Stimulated activated CD8-positive, alpha-beta memory T cell treated with anti-CD3 and anti-CD28 coated beads, Interleukin-4, amount 100 ng/mL, for 1 hour (primary cell): ENCODE results near the gene GJB1.

Experiments
- DNase-seq, 2 donors: peaks; one replicate each; pipeline ENCODE4 v3.0.0-alpha.2; 2020; ENCODE audit warnings: low read depth in 2 of 2, low spot score in 1 of 2

The GJB1 gene

DNA sequence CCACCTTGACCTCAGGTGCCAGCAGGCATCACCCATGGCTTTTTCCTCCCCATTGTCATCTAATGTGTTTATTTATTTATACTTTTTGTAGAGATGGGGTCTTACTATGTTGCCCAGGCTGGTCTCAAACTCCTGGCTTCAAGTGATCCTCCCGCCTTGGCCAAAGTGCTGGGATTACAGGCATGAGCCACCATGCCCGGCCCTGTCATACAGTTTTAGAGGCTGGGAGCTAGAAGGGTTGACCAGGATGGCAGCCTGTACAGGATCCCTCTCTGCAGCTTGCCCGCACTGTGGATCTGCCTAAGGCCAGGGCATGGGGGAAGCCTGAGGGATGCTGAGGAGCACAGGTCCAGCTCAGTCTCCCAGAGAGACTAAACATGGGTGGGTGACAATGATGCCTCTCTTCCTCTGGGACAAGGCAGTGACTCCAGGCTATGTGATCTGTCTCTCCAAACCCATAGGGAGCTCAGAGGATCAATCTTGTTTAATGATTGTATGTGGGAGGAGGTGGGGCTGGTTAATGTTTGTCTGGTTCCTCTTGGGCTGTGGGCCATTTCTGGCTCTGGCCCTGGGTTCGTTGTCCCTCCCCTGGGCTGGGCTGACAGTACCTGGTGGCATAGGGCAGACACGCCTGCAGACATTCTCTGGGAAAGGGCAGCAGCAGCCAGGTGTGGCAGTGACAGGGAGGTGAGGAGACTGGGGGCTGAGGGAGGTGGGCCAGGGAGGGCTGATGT lies 8.3 kb upstream of the GJB1 start:
- DNase-seq, result no peak

DNA sequence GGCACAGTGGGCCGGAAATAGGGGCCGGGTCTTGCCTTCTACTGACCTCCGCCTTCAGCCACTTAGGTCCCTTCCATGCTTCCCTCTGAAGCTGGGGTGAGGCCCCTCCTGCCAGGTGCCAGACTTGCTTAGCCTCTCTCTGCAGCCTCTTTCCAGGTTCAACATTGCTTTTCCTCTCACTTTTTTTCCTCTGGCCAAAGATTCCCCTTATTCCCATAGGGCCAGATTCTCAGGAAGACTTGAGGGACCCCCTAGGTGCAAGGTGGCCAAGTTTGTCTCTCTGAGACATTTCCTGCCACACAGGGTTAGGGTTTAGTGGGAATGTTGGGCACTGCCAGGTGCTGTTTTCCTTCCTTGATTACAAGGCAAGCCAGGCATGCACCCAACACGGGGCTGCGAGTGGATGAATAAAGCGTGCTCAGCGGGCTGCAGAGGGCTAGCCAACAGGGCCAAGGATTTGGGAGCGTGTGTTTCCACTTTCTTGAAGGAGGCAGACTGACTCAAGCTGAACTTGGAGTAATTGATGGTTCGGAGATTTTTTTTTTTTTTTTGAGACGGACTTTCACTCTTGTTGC lies 7.6 kb upstream of the GJB1 start:
- DNase-seq, result no peak

DNA sequence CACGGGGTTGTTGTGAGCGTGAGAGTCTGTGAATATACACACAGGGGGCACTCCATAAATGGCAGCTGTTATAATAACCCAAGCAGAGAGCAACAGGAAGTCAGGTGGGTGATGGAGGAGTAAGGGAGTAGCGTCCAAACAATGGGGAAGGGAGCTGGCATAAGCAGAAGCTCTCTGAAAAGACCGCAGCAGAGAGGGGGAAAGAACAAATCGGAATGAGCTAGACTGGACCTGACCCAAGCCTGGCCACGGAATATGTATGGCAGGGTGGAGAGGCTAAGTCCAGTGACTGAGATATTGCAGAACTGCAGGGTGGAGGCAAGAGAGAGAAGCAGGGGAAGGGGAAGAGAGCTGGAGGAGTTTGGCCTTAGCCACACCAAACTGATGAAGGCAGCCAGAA lies 6.5 kb upstream of the GJB1 start:
- no peak for DNase-seq

DNA sequence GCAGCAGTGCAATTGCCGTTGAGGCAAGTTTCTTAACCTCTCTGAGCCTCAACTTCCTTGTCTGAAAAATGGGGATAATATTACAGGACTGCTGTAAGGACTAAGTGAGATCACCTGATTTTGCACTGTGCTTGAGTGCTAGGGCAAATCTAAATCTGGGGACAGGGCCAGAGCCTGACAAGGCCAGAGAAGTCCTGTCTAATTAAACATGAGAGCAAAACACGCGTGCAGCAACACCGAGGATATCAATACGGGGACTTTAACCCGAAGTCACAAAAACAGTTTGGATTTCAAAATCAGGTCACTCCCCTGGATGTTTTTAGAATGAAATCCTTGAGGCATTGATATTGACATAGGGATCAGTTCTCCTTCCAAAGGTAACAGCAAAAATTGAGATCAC lies 5.7 kb upstream of the GJB1 start:
- no peak for DNase-seq

DNA sequence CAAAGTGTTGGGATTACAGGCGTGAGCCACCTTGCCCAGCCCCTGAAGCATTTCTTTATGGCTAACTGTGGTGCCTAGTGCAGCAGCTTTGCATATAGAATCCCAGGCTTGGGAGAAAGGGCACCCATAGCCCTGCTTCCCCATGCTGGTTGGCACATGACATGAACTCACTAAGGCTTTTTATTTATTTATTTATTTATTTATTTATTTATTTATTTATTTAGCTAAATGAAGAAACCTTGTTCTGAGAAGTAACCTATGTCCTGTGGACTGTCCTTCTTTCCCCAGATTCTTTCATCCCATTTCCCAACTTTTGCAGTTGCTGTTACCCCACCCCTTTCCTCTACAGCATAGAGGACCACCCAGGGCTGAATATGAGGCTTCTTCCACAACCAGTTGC lies 1.9 kb upstream of the GJB1 start:
- no peak for DNase-seq

DNA sequence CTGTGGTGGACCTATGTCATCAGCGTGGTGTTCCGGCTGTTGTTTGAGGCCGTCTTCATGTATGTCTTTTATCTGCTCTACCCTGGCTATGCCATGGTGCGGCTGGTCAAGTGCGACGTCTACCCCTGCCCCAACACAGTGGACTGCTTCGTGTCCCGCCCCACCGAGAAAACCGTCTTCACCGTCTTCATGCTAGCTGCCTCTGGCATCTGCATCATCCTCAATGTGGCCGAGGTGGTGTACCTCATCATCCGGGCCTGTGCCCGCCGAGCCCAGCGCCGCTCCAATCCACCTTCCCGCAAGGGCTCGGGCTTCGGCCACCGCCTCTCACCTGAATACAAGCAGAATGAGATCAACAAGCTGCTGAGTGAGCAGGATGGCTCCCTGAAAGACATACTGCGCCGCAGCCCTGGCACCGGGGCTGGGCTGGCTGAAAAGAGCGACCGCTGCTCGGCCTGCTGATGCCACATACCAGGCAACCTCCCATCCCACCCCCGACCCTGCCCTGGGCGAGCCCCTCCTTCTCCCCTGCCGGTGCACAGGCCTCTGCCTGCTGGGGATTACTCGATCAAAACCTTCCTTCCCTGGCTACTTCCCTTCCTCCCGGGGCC lies 1.2 kb downstream of the GJB1 start:
- DNase-seq, result no peak

DNA sequence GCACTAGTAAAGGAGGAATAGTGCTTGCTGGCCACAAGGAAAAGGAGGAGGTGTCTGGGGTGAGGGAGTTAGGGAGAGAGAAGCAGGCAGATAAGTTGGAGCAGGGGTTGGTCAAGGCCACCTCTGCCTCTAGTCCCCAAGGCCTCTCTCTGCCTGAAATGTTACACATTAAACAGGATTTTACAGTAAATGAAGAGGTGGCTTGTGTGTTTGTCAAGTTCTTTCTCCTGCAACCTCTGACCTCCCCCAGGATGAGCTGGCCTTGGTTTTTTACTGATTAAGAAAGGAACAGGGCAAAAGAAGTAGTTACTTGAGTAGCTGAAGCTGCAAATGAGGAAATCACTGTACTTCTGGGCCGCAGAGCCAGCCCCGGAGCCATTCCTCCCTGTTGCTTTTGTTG lies 2.0 kb downstream of the GJB1 start:
- no peak for DNase-seq

DNA sequence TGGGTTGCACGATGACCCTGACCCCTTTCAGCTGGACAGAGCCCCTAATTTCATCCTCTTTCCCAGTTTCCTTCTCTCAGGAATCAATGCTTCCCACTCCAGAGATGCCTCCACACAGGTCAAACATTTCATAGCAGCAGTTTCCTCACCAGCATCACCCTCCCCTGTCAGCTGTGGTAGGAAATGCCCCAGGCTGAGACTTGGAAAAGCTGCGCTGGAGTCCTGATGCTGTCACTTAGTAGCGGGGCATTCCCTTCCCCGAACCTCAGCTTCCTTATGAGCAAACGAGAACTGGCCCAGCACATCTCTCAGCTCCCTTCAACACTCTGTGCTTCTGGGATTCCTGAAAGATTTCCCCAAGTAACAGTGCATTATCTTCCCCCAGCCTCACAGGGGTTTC lies 2.7 kb downstream of the GJB1 start:
- DNase-seq, result no peak

DNA sequence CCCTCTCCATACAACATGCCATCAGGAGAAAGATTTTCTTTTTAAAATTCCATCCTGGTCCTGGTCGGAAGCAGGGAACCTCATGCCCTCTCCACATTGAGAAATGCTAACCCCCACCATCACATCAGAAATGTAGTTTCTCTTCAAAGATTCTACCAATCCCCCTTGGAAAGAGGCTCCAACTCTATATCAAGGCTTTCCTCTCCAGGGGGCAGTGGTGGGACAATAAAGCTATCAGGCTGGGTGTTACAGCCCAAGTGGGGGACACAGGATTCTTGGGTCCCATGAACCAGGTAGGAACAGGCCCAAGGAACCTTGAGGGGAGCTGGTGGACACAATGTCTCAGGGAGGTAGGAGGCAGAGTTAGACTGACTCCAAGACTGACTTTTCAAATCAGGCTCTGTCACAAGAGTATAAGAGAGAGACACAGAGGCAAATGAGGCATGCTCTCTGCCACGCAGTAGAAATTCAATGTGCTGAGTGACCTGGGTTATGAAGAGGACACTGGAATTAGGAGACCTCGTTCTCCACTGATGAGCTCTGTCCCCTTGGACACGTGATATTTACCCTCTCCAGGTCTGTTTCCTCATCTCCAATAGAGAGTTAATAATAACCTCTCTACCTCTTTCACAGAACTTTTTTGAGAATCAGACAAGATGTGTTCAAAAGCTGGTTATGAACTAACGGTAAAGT lies 4.5 kb downstream of the GJB1 start:
- no peak for DNase-seq

DNA sequence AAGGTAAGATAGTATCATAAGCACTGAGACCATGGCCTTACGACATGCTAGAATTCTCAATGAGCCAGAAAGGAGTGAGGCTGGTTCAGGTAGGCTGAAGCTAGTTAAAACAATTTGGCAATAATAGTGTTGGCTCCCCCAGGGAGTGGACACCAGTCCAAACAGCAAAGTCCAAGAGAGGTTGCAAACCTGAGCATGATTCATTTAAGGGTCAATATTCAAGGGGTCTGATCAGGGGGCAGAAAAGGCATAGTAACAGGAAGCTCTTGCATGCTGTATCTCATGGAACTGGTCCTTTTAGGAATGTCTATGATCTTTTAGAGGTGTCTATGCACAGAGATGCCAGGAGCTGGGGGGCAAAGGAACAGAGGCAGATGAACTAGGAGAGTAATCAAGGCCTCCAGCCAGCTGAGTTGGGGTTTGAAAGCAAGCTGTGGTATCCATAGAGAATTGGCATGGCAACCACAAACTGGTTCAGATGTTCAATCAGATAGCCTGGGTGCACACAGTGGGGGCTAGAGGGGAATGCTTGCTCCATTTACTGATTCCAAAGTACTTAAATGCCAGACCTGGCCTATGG lies 5.1 kb downstream of the GJB1 start:
- DNase-seq, result no peak

DNA sequence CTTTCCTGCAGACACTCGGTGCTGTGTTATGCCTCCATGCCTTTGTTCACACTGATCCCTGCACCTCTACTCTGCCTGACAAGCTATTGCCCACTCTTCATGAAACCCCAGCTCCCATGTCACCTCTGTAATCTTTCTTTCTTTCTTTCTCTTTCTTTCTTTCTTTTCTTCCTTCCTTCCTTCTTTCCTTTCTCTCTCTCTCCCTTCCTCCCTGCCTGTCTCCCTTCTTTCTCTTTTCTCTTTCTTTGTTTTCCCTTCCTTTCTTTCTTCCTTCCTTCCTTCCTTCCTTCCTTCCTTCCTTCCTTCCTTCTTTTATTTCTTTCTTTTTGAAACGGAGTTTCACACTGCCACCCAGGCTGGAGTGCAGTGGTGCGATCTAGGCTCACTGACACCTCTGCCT lies 12.5 kb downstream of the GJB1 start:
- DNase-seq, result no peak

DNA sequence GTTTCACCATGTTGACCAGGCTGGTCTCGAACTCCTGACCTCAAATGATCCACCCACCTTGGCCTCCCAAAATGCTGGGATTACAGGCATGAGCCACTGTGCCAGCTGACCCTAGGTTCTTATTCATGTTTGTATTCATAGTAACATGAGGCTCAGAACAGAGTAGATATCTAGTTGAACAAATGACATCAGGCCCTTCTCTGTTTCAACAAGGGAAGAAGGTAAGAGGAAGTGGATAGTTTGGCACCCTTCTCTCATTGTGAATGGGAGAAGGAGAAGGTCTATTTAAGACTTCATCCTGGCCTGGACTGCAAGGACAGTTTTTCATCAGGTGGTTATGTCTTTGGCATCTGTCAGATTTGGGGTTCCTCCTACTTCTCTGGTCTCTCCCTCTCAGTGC lies 13.8 kb downstream of the GJB1 start:
- no peak for DNase-seq

DNA sequence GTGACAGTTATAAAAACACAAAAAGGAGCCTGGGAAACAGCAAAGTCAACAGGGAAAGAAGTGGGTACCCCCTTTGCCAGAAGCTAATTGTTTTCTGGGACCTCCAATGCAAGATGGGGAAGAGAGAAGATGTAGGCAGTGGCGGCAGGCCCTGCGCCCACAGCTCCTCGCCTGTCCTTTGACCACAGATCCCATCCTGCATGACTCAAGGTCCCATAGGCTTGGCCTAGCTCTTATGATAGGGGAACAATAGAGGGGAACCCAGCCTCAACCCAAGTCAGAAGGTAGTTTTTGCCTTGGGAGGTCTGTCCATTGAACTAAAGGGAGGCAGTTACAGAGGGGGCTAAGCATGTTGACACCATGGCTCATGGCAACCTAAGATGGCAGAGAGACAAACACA lies 16.8 kb downstream of the GJB1 start:
- DNase-seq, result no peak

DNA sequence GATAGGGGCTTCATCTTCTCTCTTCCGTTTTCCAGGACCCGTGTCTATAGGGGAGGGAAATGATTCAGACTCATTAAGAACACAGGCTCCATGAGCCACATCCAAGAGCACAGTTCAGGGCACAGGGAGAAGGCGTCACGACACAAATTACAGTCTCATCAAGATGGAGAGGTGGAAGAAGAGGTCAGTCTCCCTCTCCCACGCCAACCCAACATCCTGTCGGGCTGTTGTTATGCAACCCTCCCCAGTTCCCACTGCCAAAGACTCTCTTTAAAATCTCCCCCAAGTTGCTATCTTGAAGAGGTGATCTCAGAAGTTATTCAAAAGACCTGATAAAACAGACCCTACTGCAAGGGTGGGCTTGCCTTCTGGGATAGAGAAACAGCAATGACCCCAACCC lies 18.3 kb downstream of the GJB1 start:
- no peak for DNase-seq

DNA sequence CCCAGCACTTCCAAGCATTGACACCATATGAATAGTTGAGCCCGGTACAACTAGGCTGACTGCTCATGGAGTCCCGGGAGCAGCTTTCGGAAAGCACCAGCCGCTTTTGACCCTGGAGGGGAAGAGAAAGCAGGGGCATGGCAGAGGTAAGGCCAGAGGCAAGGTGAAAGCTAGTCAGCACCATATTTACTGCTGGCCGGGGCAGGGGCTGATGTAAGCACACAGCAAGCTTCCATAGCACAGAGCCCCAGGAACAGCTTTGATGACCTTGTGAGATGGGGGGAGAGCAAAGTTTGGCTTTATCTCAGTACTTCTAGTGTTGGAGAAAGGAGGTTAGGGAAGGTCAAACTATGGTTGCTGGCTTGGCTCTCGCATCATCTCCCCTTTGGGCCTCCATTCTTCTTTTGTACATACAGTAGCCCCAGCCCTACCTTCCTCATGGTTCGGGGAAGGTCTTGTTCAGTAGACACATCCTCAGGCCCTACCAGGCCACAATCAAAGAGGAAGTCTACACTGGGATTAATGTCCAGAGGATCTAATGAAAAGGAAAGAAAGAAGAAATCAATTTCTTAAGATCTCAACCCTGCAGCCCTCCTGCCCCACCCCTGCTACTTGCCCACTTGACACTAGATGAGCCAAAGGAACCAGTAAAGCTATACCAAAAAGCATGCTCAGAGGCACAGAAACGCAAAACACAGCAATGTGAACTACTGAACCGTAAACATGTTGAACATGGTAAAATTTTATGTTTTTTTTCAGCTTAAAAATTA lies 21.5 kb downstream of the GJB1 start:
- DNase-seq, result no peak

DNA sequence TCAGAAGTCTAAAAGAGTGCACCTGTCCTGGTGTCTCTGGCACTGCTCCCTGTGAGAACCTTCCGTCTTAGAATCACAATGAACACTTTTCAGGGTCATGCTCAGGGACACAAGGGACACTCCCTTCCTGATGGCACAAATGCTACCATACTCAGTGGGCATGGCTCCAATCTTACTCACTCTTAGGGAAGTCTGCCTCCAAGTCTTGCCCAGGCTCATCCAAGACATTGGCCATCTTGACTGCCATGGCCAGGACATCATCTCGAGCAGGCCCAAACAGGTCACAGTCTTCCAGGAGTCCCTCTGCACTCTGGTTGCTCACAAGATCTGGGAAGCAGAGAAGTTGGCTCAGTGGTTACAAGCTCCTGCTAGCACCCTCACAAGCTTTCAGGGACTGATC lies 22.1 kb downstream of the GJB1 start:
- DNase-seq, result no peak

DNA sequence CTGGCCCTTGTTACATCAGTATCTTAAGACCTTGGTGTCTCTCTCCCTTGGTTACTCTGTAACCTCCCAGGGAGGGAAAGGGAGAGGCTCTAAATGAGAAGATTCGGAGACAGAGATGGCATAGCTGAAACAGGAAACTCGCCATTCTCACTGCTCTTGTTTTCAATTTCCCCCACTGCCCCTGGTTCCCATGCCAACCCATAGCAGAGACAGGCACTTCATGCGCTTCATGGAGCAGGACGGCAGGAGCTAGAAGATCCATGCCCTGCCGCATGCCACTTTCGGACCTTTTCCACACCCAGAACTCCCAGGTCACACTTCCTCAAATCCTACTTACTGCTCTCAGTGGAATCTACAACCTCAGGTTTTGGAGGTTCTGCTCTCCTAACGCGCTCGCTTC lies 27.8 kb downstream of the GJB1 start:
- DNase-seq, result no peak

DNA sequence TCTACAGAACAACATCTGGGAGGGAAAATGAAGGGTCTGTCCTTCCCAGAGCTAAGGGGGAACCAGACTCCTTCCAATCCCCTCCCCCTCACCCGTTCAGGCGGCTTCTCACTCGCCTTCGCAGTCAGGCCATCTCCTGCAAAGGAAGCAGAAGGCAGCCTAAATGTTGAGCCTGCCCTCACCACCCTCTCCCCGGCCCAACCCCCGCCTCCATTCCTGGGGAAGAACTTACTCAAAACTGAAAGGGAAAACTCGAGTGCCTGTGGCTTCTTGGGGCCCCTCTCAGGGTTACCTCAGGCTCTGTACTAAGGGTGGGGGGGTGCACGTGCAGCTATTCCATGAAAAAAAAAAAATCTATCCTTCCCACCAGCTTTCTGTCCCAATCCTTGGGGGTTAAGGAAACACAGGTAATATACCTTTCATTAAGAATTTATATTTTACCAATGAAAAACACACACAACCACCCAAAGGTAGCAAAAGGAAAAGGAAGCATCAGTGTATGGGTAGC lies 28.5 kb downstream of the GJB1 start:
- no peak for DNase-seq

DNA sequence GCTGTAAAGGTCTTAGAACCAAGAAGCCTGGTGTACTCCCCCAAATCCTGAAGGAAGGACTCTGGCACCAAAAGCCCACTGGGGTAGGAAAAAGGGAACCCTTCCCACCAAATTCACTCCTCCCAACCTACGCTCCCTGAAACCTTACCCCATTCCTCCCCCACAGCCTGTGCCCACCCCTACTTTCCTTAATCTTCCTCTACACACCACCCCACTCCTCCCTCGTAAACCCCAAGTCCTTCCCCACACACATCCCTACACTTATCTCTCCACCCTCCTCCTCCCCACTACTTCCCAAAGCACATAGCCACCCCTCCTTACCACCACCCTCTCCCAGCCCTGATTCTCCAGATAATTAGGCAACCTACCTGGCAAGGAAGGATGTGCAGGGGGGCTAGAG lies 29.2 kb downstream of the GJB1 start:
- no peak for DNase-seq

DNA sequence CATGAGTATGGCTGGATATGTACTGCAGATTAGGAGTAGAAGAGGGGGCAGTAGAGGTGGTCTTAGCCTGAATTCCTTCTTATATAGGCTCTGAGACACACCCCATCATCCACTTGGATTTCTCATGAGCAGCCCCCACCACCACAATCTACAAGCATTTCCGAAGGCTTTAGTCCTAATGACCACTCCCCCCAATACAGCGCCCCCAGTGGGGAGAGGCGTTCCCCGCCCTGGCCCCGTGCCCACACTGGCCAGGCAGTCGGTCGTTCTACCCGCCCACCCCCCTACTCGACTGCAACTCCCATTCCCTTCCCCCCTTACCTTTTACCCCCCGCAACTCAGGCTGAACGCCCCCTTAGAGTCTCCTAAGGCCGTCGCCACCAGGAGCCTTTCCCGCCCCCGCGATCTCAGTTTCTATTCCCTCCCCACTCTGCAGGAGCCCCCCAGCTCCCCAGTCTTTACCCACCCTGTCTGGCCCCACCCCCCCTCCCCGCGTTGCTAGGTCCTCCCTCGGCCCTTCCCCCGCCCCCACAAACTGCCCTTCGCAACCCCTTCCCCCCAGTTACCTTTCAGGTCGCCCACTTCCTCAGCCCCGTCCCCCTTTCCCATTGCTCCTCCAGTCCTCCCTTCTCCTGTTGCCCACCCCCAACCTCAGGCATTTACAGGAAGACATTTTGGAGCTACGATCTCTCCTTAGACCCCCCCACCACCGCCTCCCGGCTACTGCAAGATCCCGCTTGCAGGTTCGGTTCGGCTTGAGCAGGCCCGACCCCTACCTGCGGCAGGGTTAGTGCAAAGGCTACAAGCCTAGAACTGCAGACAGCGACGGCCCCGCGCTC lies 30.4 kb downstream of the GJB1 start:
- DNase-seq, result no peak
